PC-9 (cell line): Measurements from ENCODE around the gene USP10. TPM values are rescaled to one million over a fixed set of nuclear protein-coding genes. Genes with fewer than 3 reads are reported as not detected.

Source experiments
- BruUV-seq: library from RNA; stranded (reverse); fragments of 400-500 nt; replicated peaks from 2 replicates; lab custom pipeline; 2021; lab: Mats Ljungman, UMichigan
- CTCF ChIA-PET: fragments of 300-600 bp; sonication (Branson Sonifier 250); formaldehyde crosslinking; loops from one replicate; lab custom pipeline; 2022; ENCODE audit warnings: antibody characterized with exemption; lab: Charles Lee
- POLR2A ChIA-PET: fragments of 300-600 bp; sonication (Branson Sonifier 250); formaldehyde crosslinking; loops from one replicate; lab custom pipeline; 2022; ENCODE audit warnings: antibody characterized with exemption; ENCODE audit not compliant: unreplicated experiment; lab: Charles Lee
- DNase-seq, 2 experiments: peaks; one replicate each; pipeline versions ENCODE4 v3.0.0 to v3.0.0-alpha.2; 2015 to 2022; ENCODE audit warnings: mixed read lengths in 1 of 2
- H2AFZ ChIP-seq: fragments of 200-600 bp; sonication (generic); 2 replicates; pipeline ENCODE4 v1.8.1; 2017; ENCODE audit warnings: antibody characterized with exemption
- H3F3A ChIP-seq: fragments of 200-600 bp; sonication (generic); 2 replicates; pipeline ENCODE4 v1.8.1; 2017; ENCODE audit warnings: antibody characterized with exemption, mild to moderate bottlenecking, low read depth; ENCODE audit not compliant: insufficient read depth
- H3K27ac ChIP-seq: fragments of 200-600 bp; sonication (generic); 2 replicates; pipeline ENCODE4 v1.6.1; 2016; ENCODE audit warnings: mixed run types
- H3K27me3 ChIP-seq: fragments of 200-600 bp; sonication (generic); 2 replicates; pipeline ENCODE4 v1.6.1; 2016; ENCODE audit warnings: low read depth, mixed run types; ENCODE audit not compliant: insufficient read depth
- H3K36me3 ChIP-seq: fragments of 200-600 bp; sonication (generic); 2 replicates; pipeline ENCODE4 v1.6.1; 2016; ENCODE audit warnings: low read depth, mixed run types
- H3K4me1 ChIP-seq: fragments of 200-600 bp; sonication (generic); replicated peaks from 2 replicates; pipeline ENCODE4 v1.6.1; 2016; ENCODE audit warnings: mixed run types; ENCODE audit not compliant: insufficient read depth
- H3K4me2 ChIP-seq: fragments of 200-600 bp; sonication (generic); 2 replicates; pipeline ENCODE4 v1.6.1; 2017; ENCODE audit warnings: mixed run types
- H3K4me3 ChIP-seq: fragments of 200-600 bp; sonication (generic); 2 replicates; pipeline ENCODE4 v1.6.1; 2016; ENCODE audit warnings: mixed run types
- H3K79me2 ChIP-seq: fragments of 200-600 bp; sonication (generic); 2 replicates; pipeline ENCODE4 v1.6.1; 2017; ENCODE audit warnings: low read depth, mixed run types
- H3K9me2 ChIP-seq: fragments of 200-600 bp; sonication (generic); 2 replicates; pipeline ENCODE4 v1.8.1; 2017; ENCODE audit warnings: mild to moderate bottlenecking; ENCODE audit not compliant: insufficient read depth
- H3K9me3 ChIP-seq: fragments of 200-600 bp; sonication (generic); 2 replicates; pipeline ENCODE4 v1.8.1; 2016; ENCODE audit warnings: low read depth; ENCODE audit not compliant: insufficient read depth
- H4K20me1 ChIP-seq: fragments of 200-600 bp; sonication (generic); 2 replicates; pipeline ENCODE4 v1.8.1; 2017; ENCODE audit not compliant: insufficient read depth
- EZH2 ChIP-seq: fragments of 200-600 bp; sonication (generic); IDR thresholded peaks from 2 replicates; pipeline ENCODE4 v1.8.0; 2017; ENCODE audit warnings: antibody characterized with exemption, low read depth
- intact Hi-C: fragments of 100-400 bp; cut with micrococcal nuclease; formaldehyde crosslinking; loops from one replicate; pipeline ENCODE4 v1.10.0; 2022; ENCODE audit not compliant: unreplicated experiment
- total RNA-seq: library from RNA; stranded (reverse); gene quantifications from 2 replicates; pipeline ENCODE4 v1.2.3, GENCODE V29; 2021
- TF ChIP-seq, protein P1 (sequence below): fragments of 200-600 bp; sonication (generic); conservative IDR thresholded peaks from 2 replicates; pipeline ENCODE4 v1.6.1; 2017; ENCODE audit warnings: mixed run types, antibody characterized with exemption, mild to moderate bottlenecking, moderate library complexity

USP10 gene
- total RNA-seq, 1 experiment from 2014 or later = 109 TPM

GRCh38 chr16:84813141-84813934, 113.5 kb downstream of the USP10 start:
- Histone ChIP-seq H4K20me1 (no peaks in the 10 kb centered on the region), H3K79me2 (no peaks in the 10 kb centered on the region), H3K27ac (no peak overlapping the region), H2AFZ (no peak overlapping the region), H3K4me2 (no peak overlapping the region), H3K9me2 (no peaks in the 10 kb centered on the region), H3K36me3 (no peaks in the 10 kb centered on the region), H3K27me3 (no peaks in the 10 kb centered on the region), H3F3A (no peaks in the 10 kb centered on the region), H3K4me1 (no peaks in the 10 kb centered on the region), H3K9me3 (no peaks in the 10 kb centered on the region), H3K4me3 (no peak overlapping the region)
- POLR2A ChIA-PET = no interaction called here
- CTCF ChIA-PET = no interaction called here
- no peak for DNase-seq
- no TSS peak for BruUV-seq
- intact Hi-C loops = no loop called here
- TF ChIP-seq, protein P1, sequence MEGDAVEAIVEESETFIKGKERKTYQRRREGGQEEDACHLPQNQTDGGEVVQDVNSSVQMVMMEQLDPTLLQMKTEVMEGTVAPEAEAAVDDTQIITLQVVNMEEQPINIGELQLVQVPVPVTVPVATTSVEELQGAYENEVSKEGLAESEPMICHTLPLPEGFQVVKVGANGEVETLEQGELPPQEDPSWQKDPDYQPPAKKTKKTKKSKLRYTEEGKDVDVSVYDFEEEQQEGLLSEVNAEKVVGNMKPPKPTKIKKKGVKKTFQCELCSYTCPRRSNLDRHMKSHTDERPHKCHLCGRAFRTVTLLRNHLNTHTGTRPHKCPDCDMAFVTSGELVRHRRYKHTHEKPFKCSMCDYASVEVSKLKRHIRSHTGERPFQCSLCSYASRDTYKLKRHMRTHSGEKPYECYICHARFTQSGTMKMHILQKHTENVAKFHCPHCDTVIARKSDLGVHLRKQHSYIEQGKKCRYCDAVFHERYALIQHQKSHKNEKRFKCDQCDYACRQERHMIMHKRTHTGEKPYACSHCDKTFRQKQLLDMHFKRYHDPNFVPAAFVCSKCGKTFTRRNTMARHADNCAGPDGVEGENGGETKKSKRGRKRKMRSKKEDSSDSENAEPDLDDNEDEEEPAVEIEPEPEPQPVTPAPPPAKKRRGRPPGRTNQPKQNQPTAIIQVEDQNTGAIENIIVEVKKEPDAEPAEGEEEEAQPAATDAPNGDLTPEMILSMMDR = no peak
- no peak for TF ChIP-seq EZH2

GRCh38 chr16:84815462-84815861, 115.7 kb downstream of the USP10 start:
- ChIA-PET CTCF (no interaction called here), POLR2A (no interaction called here)
- no peak for TF ChIP-seq EZH2
- TF ChIP-seq, protein P1 = no peak
- peaks cover 14% of the 10 kb centered on the region for H3K4me1 ChIP-seq
- no peak overlapping the region for H3K4me2 ChIP-seq
- no peaks in the 10 kb centered on the region for H3K79me2 ChIP-seq
- H3K27me3 ChIP-seq = no peaks in the 10 kb centered on the region
- intact Hi-C loops = loop anchor here (5.0 kb wide), 1 partner anchor 37 kb away; no protein-coding TSS in a partner anchor
- H3K9me3 ChIP-seq = no peaks in the 10 kb centered on the region
- no peak overlapping the region for H2AFZ ChIP-seq
- no peaks in the 10 kb centered on the region for H3K9me2 ChIP-seq
- H3K36me3 ChIP-seq = no peaks in the 10 kb centered on the region
- no peaks in the 10 kb centered on the region for H4K20me1 ChIP-seq
- no TSS peak for BruUV-seq
- H3F3A ChIP-seq = peaks cover 13% of the 10 kb centered on the region; the same call in 1 of the 2 replicates
- DNase-seq = no peak
- no peak overlapping the region for H3K27ac ChIP-seq
- no peak overlapping the region for H3K4me3 ChIP-seq

DNA sequence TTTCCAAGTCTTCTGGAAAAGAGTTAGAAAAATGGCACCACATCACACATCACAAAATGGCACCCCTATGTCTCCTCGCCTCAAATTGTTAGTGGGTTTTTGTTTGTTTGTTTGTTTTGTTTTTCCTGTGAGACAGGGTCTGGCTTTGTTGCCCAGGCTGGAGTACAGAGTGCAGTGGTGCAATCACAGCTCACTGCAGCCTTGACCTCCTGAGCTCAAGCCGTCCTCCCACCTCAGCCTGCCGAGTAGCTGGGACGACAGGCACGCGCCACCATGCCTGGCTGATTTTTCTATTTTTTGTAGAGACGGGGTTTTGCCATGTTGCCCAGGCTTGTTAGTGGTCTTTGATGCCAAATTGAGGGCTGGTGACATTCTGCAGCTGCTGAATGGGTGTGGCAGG, 116.2 kb downstream of the USP10 start:
- no peaks in the 10 kb centered on the region for H3K9me3 ChIP-seq
- intact Hi-C loops = loop anchor here (5.0 kb wide), 1 partner anchor 36 kb away; no protein-coding TSS in a partner anchor
- H3K27ac ChIP-seq = no peak overlapping the region
- H3K4me1 ChIP-seq = peaks cover 18% of the 10 kb centered on the region
- CTCF ChIA-PET = no interaction called here
- POLR2A ChIA-PET = no interaction called here
- no peak overlapping the region for H3K4me3 ChIP-seq
- TF ChIP-seq EZH2 = no peak
- TF ChIP-seq, protein P1 = no peak
- BruUV-seq = no TSS peak
- H4K20me1 ChIP-seq = no peaks in the 10 kb centered on the region
- DNase-seq = no peak
- H3K27me3 ChIP-seq = no peaks in the 10 kb centered on the region
- no peaks in the 10 kb centered on the region for H3K36me3 ChIP-seq
- H3K9me2 ChIP-seq = no peaks in the 10 kb centered on the region
- H3K79me2 ChIP-seq = no peaks in the 10 kb centered on the region
- no peak overlapping the region for H2AFZ ChIP-seq
- peaks cover 15% of the 10 kb centered on the region; the same call in 1 of the 2 replicates for H3F3A ChIP-seq
- H3K4me2 ChIP-seq = no peak overlapping the region
